Mesenchymal stem cell (in vitro differentiated cells and primary cell): ENCODE results near the gene SYPL1.

Experiments
- DNase-seq: peaks from one replicate; pipeline ENCODE4 v3.0.0-alpha.2; 2013
- H2AFZ ChIP-seq: one replicate; pipeline ENCODE4 v1.6.1; 2013; ENCODE audit warnings: low read depth, mild to moderate bottlenecking, control low read depth, inconsistent platforms, low read length, moderate library complexity
- H2AK5ac ChIP-seq: 2 replicates; pipeline ENCODE4 v1.6.1; 2013; ENCODE audit warnings: low read length, moderate library complexity, mild to moderate bottlenecking, inconsistent platforms; ENCODE audit not compliant: severe bottlenecking
- H2BK120ac ChIP-seq: one replicate; pipeline ENCODE4 v1.6.1; 2013; ENCODE audit warnings: low read depth, mild to moderate bottlenecking, inconsistent platforms, low read length, moderate library complexity
- H2BK12ac ChIP-seq, 2 experiments: one replicate each; pipeline ENCODE4 v1.6.1; 2013; ENCODE audit warnings: inconsistent platforms in 2 of 2, low read length in 2 of 2, mild to moderate bottlenecking in 2 of 2, moderate library complexity in 2 of 2, control low read depth in 1 of 2
- H2BK15ac ChIP-seq: one replicate; pipeline ENCODE4 v1.6.1; 2013; ENCODE audit warnings: mild to moderate bottlenecking, low read depth, inconsistent platforms; ENCODE audit not compliant: poor library complexity, severe bottlenecking
- H2BK5ac ChIP-seq: 2 replicates; pipeline ENCODE4 v1.6.1; 2013; ENCODE audit warnings: low read depth, mild to moderate bottlenecking, low read length, control low read depth, inconsistent platforms; ENCODE audit not compliant: poor library complexity, severe bottlenecking
- H3K14ac ChIP-seq, 2 experiments: one replicate each; pipeline ENCODE4 v1.6.1; 2013; ENCODE audit warnings: inconsistent platforms in 2 of 2, low read length in 2 of 2, control low read depth in 1 of 2, mild to moderate bottlenecking in 1 of 2, moderate library complexity in 1 of 2
- H3K18ac ChIP-seq, 2 experiments: one replicate each; pipeline ENCODE4 v1.6.1; 2013; ENCODE audit warnings: inconsistent platforms in 2 of 2, low read length in 2 of 2, control low read depth in 1 of 2, low read depth in 1 of 2, mild to moderate bottlenecking in 1 of 2
- H3K23ac ChIP-seq, 2 experiments: one replicate each; pipeline ENCODE4 v1.6.1; 2013; ENCODE audit warnings: inconsistent platforms in 2 of 2, low read length in 2 of 2, mild to moderate bottlenecking in 2 of 2, moderate library complexity in 2 of 2, control low read depth in 1 of 2
- H3K27ac ChIP-seq: 2 replicates; pipeline ENCODE4 v1.5.1; 2013; ENCODE audit warnings: mild to moderate bottlenecking, moderate library complexity, low read length, control low read depth, inconsistent platforms; ENCODE audit not compliant: poor library complexity, severe bottlenecking
- H3K27me3 ChIP-seq, 2 experiments: 2 replicates each; pipeline versions ENCODE4 v1.6.1 to v1.7.0; 2013; ENCODE audit warnings: low read length in 2 of 2, mild to moderate bottlenecking in 2 of 2, moderate library complexity in 2 of 2, control low read depth in 1 of 2, inconsistent platforms in 1 of 2; ENCODE audit not compliant: control insufficient read depth in 1 of 2, insufficient read depth in 1 of 2
- H3K36me3 ChIP-seq, 2 experiments: 2 replicates each; pipeline versions ENCODE4 v1.6.1 to v1.7.0; 2013; ENCODE audit warnings: low read length in 2 of 2, control low read depth in 1 of 2, inconsistent platforms in 1 of 2, low read depth in 1 of 2, mild to moderate bottlenecking in 1 of 2; ENCODE audit not compliant: insufficient read depth in 2 of 2, control insufficient read depth in 1 of 2
- H3K4ac ChIP-seq, 2 experiments: one replicate each; pipeline ENCODE4 v1.6.1; 2013; ENCODE audit warnings: inconsistent platforms in 2 of 2, low read length in 2 of 2, mild to moderate bottlenecking in 2 of 2, moderate library complexity in 2 of 2, control low read depth in 1 of 2, low read depth in 1 of 2
- H3K4me1 ChIP-seq: 2 replicates; pipeline ENCODE4 v1.6.1; 2013; ENCODE audit warnings: low read depth, low read length, control low read depth; ENCODE audit not compliant: control insufficient read depth, insufficient read depth
- H3K4me2 ChIP-seq: 2 replicates; pipeline ENCODE4 v1.6.1; 2013; ENCODE audit warnings: low read length, mild to moderate bottlenecking, inconsistent platforms; ENCODE audit not compliant: poor library complexity, severe bottlenecking
- H3K4me3 ChIP-seq, 2 experiments: 2 replicates each; pipeline versions ENCODE4 v1.5.1 to v1.7.0; 2013; ENCODE audit warnings: low read length in 2 of 2, mild to moderate bottlenecking in 2 of 2, control low read depth in 1 of 2, low read depth in 1 of 2; ENCODE audit not compliant: insufficient read depth in 1 of 2
- H3K79me1 ChIP-seq: replicated peaks from 2 replicates; pipeline ENCODE4 v1.6.1; 2013; ENCODE audit warnings: mild to moderate bottlenecking, control low read depth, low read length, inconsistent platforms; ENCODE audit not compliant: poor library complexity, severe bottlenecking
- H3K9ac ChIP-seq: 2 replicates; pipeline ENCODE4 v1.7.0; 2013; ENCODE audit warnings: mild to moderate bottlenecking, low read length, moderate library complexity
- H3K9me3 ChIP-seq: 2 replicates; pipeline ENCODE4 v1.7.0; 2013; ENCODE audit warnings: mild to moderate bottlenecking, low read length; ENCODE audit not compliant: control insufficient read depth
- H4K8ac ChIP-seq: one replicate; pipeline ENCODE4 v1.6.1; 2013; ENCODE audit warnings: inconsistent platforms, mild to moderate bottlenecking, low read length, moderate library complexity
- H4K91ac ChIP-seq: one replicate; pipeline ENCODE4 v1.6.1; 2013; ENCODE audit warnings: mild to moderate bottlenecking, low read length, inconsistent platforms
- WGBS: methylation state at CpG from one replicate; pipeline ENCODE4 v1.1.7; 2013; ENCODE audit warnings: mixed read lengths; 5-methylcytosine and 5-hydroxymethylcytosine counted together

Gene SYPL1

GRCh38 chr7:106063024-106063423, 49.1 kb downstream of the SYPL1 start:
- H4K8ac ChIP-seq: no peak overlapping the region
- no peak overlapping the region for H4K91ac ChIP-seq
- H3K36me3 ChIP-seq: no peaks in the 10 kb centered on the region
- no peak overlapping the region for H2BK120ac ChIP-seq
- H2BK15ac ChIP-seq: no peak overlapping the region
- no peak overlapping the region for H3K4me2 ChIP-seq
- no peak overlapping the region for H3K4me3 ChIP-seq
- H2BK5ac ChIP-seq: no peak overlapping the region
- no peak overlapping the region for H2AFZ ChIP-seq
- peaks cover 7% of the 10 kb centered on the region for H3K9me3 ChIP-seq
- H3K4me1 ChIP-seq: peaks cover 22% of the 10 kb centered on the region
- H3K27me3 ChIP-seq: no peaks in the 10 kb centered on the region
- no peaks in the 10 kb centered on the region for H3K79me1 ChIP-seq
- no peak overlapping the region for H3K27ac ChIP-seq
- no peak overlapping the region for H2BK12ac ChIP-seq
- H2AK5ac ChIP-seq: no peak overlapping the region
- H3K18ac ChIP-seq: no peak overlapping the region
- no peak overlapping the region for H3K4ac ChIP-seq
- no peak overlapping the region for H3K14ac ChIP-seq
- H3K9ac ChIP-seq: no peak overlapping the region
- no peak overlapping the region for H3K23ac ChIP-seq
- 95% methylated on average over 6 of the region's 6 CpGs for WGBS
- DNase-seq: no peak

DNA sequence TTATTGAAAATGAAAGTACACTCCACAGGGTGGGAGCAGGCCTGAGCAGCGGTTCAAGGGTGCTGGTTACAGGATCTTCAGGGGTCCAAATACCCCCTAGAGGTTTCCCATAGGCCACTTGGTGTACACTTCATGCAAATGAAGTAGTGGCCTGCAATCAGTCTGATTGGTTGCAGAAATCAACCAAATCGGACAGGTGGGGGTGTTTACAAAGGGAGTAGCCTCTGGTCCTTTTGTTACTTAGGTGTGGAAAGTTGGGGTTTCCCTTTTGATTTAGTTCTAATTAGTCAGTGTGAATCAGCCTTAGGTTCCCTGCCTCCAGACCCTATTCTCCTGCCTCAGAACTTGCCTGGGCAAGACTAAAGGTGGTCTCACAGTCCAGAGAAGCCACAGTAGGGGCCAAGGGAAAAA, 49.6 kb downstream of the SYPL1 start:
- Histone ChIP-seq H2AK5ac (no peak overlapping the region), H3K14ac (no peak overlapping the region)
- 72% methylated on average over 2 of the region's 2 CpGs for WGBS

GRCh38 chr7:106062006-106062405, 50.1 kb downstream of the SYPL1 start:
- Histone ChIP-seq H2BK12ac (peak overlapping the region in 1 of 2 experiments; percentile 23), H2BK15ac (no peak overlapping the region), H4K91ac (peak overlapping the region; percentile 16), H3K14ac (peak overlapping the region in 1 of 2 experiments; percentile 89), H2BK120ac (no peak overlapping the region), H3K9ac (no peak overlapping the region), H3K4me1 (peaks cover 22% of the 10 kb centered on the region), H2AK5ac (no peak overlapping the region), H3K4me3 (no peak overlapping the region), H3K79me1 (no peaks in the 10 kb centered on the region), H4K8ac (no peak overlapping the region), H3K4me2 (no peak overlapping the region), H3K23ac (no peak overlapping the region), H3K9me3 (peaks cover 7% of the 10 kb centered on the region), H3K36me3 (no peaks in the 10 kb centered on the region), H3K27ac (no peak overlapping the region), H3K27me3 (no peaks in the 10 kb centered on the region), H2AFZ (no peak overlapping the region), H2BK5ac (no peak overlapping the region), H3K18ac (peak overlapping the region in 1 of 2 experiments; percentile 65), H3K4ac (no peak overlapping the region)
- no peak for DNase-seq
- WGBS: 97% methylated on average over 7 of the region's 7 CpGs

More for the DNA sequence above, 49.6 kb downstream of the SYPL1 start:
- Histone ChIP-seq H3K4me3 (no peak overlapping the region), H3K79me1 (no peaks in the 10 kb centered on the region), H2BK12ac (no peak overlapping the region), H3K4ac (no peak overlapping the region), H4K91ac (no peak overlapping the region), H2BK5ac (no peak overlapping the region), H4K8ac (no peak overlapping the region), H3K23ac (no peak overlapping the region), H3K27me3 (no peaks in the 10 kb centered on the region), H2BK15ac (no peak overlapping the region), H2BK120ac (no peak overlapping the region), H3K27ac (no peak overlapping the region), H3K9me3 (peaks cover 7% of the 10 kb centered on the region), H3K9ac (no peak overlapping the region), H3K4me2 (no peak overlapping the region), H3K18ac (no peak overlapping the region), H3K36me3 (no peaks in the 10 kb centered on the region), H2AFZ (no peak overlapping the region), H3K4me1 (peaks cover 22% of the 10 kb centered on the region)
- no peak for DNase-seq

GRCh38 chr7:106061301-106061979, 50.7 kb downstream of the SYPL1 start:
- no peaks in the 10 kb centered on the region for H3K36me3 ChIP-seq
- no peak overlapping the region for H3K23ac ChIP-seq
- H3K79me1 ChIP-seq: no peaks in the 10 kb centered on the region
- H3K4me2 ChIP-seq: no peak overlapping the region
- no peak overlapping the region for H4K8ac ChIP-seq
- no peaks in the 10 kb centered on the region for H3K27me3 ChIP-seq
- H2BK15ac ChIP-seq: no peak overlapping the region
- no peak overlapping the region for H3K9ac ChIP-seq
- H2BK12ac ChIP-seq: no peak overlapping the region
- H3K14ac ChIP-seq: no peak overlapping the region
- no peak overlapping the region for H2BK120ac ChIP-seq
- no peak overlapping the region for H3K27ac ChIP-seq
- H3K9me3 ChIP-seq: peaks cover 7% of the 10 kb centered on the region
- 94% methylated on average over 9 of the region's 9 CpGs for WGBS
- H3K4me1 ChIP-seq: peaks cover 22% of the 10 kb centered on the region
- no peak overlapping the region for H3K4me3 ChIP-seq
- no peak overlapping the region for H2BK5ac ChIP-seq
- no peak overlapping the region for H2AFZ ChIP-seq
- no peak overlapping the region for H3K18ac ChIP-seq
- no peak for DNase-seq
- H2AK5ac ChIP-seq: no peak overlapping the region
- H4K91ac ChIP-seq: no peak overlapping the region
- no peak overlapping the region for H3K4ac ChIP-seq
